Adrenal gland (tissue), 5 donors: Measurements from ENCODE around the gene SMAD3.

Experiments
- POLR2A ChIP-seq, 2 donors: fragments of 450-650 bp; IDR thresholded peaks; one replicate each; pipeline ENCODE4 v1.6.1; 2017; ENCODE audit warnings: antibody characterized with exemption in 2 of 2, mild to moderate bottlenecking in 2 of 2, moderate library complexity in 1 of 2
- TF ChIP-seq, protein P1 (sequence below), 6 experiments: fragments of 450-650 bp in 4 of 6; fragments of 200-600 bp in 2 of 6; sonication (generic) in 1 of 6; IDR thresholded peaks; 1 replicate in 5 of 6; 2 replicates in 1 of 6; pipeline versions ENCODE4 v1.5.1 to v1.8.0; 2016 to 2021; ENCODE audit warnings: antibody characterized with exemption in 6 of 6, mild to moderate bottlenecking in 2 of 6, moderate library complexity in 1 of 6
- donor health status: DM: no; HTN: no; CAD: no.

DNA sequence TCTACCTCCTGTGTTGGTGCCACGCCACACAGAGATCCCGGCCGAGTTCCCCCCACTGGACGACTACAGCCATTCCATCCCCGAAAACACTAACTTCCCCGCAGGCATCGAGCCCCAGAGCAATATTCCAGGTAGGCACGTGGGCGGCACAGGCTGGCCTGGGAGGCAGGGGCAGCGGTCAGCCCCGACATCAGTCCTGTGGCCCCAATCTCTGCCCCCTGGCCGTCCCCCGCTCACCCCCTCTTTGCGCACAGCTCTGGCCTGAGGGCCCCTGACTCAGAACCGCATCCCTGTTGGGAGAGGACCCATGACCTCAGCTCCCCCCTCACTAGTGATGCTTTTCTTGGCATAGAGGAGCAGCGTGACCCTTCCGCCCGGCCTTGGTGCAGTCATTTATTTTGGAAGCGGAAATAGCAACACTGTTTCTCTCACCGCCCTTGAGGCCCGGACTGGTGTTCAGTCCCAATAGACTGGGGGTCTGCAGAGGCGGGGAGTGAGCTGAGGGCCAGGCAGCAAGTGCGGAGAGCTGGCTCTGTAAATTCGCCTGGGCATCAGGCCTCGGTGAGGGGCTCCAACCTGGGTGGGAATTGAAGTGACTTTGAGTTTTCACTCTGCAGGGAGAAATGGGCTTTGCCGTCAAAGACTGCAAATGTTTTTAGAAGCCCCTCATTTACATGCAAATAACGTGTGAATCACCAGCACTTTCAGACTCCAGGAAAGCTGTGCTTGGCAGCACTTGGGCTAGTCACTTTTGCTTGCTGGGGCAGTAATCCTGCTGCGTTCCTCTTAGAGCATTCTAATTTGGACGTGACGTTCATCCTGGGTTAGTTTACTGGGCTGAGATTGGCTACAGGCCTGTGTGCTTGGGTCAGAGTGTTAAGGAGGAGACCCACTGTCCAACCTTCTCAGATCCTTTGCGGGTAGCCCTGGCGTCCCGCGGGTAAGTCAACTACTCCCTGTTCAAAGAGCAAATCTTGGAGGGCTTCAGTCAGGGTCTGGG, 100.2 kb downstream of the SMAD3 start:
- TF ChIP-seq, protein P1, sequence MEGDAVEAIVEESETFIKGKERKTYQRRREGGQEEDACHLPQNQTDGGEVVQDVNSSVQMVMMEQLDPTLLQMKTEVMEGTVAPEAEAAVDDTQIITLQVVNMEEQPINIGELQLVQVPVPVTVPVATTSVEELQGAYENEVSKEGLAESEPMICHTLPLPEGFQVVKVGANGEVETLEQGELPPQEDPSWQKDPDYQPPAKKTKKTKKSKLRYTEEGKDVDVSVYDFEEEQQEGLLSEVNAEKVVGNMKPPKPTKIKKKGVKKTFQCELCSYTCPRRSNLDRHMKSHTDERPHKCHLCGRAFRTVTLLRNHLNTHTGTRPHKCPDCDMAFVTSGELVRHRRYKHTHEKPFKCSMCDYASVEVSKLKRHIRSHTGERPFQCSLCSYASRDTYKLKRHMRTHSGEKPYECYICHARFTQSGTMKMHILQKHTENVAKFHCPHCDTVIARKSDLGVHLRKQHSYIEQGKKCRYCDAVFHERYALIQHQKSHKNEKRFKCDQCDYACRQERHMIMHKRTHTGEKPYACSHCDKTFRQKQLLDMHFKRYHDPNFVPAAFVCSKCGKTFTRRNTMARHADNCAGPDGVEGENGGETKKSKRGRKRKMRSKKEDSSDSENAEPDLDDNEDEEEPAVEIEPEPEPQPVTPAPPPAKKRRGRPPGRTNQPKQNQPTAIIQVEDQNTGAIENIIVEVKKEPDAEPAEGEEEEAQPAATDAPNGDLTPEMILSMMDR (IDR thresholded peaks at IDR 0.05) = no peak
- no peak for TF ChIP-seq POLR2A (IDR thresholded peaks at IDR 0.05)
